ENCODE results near the gene ZNRF3.

- TF ChIP-seq EZH2 (IDR thresholded peaks at IDR 0.05; ENCODE audit: insufficient read depth, poor library complexity, severe bottlenecking) (no peak), EZH2phosphoT487 (IDR thresholded peaks at IDR 0.05; ENCODE audit: insufficient read depth, low read depth) (no peak)
Observed at GRCh38 chr22:28955817-28956216, 72.4 kb downstream of the ZNRF3 start.
